ENCODE data around the gene CA14.

DNA sequence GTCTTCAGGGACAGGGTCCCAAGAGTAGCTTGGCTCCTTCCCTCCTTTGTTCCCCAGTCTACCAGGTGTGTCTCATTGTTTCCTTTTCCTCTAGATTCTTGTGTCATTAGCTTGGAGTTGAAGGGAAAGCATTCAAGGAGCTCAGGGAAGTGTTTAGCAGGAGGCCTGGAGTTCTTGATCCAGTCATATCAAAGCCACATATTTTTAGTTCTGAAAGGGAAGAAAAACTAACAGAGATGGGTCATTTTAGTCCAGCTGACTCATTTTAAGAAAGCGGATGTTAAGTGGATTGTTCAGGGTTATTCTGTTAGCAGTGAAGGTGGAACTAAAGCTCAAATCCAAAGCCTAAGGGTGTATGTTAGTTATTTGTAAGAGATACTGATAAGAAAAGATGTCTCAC is 15.7 kb downstream of the CA14 start:
- TF ChIP-seq ZNF639 (tag by site-specific recombination; IDR thresholded peaks at IDR 0.05) (no peak), GLI4 (tag by site-specific recombination; IDR thresholded peaks at IDR 0.05) (no peak), ZNF391 (tag by site-specific recombination; IDR thresholded peaks at IDR 0.05; ENCODE audit: borderline replicate concordance, low read depth) (no peak), ZNF785 (tag by site-specific recombination; IDR thresholded peaks at IDR 0.05) (no peak), CTCF (tag by site-specific recombination; IDR thresholded peaks at IDR 0.05) (no peak), YY1 (tag by site-specific recombination; IDR thresholded peaks at IDR 0.05) (no peak), ZFP69B (tag by site-specific recombination; IDR thresholded peaks at IDR 0.05) (no peak), ZNF513 (tag by site-specific recombination; IDR thresholded peaks at IDR 0.05) (no peak)
- TF ChIP-seq, protein P1, sequence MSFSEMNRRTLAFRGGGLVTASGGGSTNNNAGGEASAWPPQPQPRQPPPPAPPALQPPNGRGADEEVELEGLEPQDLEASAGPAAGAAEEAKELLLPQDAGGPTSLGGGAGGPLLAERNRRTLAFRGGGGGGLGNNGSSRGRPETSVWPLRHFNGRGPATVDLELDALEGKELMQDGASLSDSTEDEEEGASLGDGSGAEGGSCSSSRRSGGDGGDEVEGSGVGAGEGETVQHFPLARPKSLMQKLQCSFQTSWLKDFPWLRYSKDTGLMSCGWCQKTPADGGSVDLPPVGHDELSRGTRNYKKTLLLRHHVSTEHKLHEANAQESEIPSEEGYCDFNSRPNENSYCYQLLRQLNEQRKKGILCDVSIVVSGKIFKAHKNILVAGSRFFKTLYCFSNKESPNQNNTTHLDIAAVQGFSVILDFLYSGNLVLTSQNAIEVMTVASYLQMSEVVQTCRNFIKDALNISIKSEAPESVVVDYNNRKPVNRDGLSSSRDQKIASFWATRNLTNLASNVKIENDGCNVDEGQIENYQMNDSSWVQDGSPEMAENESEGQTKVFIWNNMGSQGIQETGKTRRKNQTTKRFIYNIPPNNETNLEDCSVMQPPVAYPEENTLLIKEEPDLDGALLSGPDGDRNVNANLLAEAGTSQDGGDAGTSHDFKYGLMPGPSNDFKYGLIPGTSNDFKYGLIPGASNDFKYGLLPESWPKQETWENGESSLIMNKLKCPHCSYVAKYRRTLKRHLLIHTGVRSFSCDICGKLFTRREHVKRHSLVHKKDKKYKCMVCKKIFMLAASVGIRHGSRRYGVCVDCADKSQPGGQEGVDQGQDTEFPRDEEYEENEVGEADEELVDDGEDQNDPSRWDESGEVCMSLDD (tag by site-specific recombination; IDR thresholded peaks at IDR 0.05): no peak
